Lower leg skin (tissue), 3 donors: ENCODE data around the gene SMC3.

Experiments used
- CTCF ChIP-seq, 3 donors: fragments of 450-650 bp; IDR thresholded peaks; one replicate each; pipeline ENCODE4 v1.5.1; 2016; ENCODE audit warnings: antibody characterized with exemption in 3 of 3, mild to moderate bottlenecking in 3 of 3, moderate library complexity in 2 of 3
- POLR2A ChIP-seq, 2 donors: fragments of 450-650 bp; IDR thresholded peaks; one replicate each; pipeline ENCODE4 v1.6.1; 2016 to 2017; ENCODE audit warnings: antibody characterized with exemption in 2 of 2, mild to moderate bottlenecking in 1 of 2, moderate library complexity in 1 of 2

- no peak for TF ChIP-seq CTCF (IDR thresholded peaks at IDR 0.05)
- no peak for TF ChIP-seq POLR2A (IDR thresholded peaks at IDR 0.05)
Observed at GRCh38 chr10:110601581-110601980, 34.1 kb downstream of the SMC3 start.
